ENCODE results near the gene CILP2.
A peak's percentile ranks its signal among the peaks of the same experiment; 100 is the strongest.

CILP2 gene, protein sequence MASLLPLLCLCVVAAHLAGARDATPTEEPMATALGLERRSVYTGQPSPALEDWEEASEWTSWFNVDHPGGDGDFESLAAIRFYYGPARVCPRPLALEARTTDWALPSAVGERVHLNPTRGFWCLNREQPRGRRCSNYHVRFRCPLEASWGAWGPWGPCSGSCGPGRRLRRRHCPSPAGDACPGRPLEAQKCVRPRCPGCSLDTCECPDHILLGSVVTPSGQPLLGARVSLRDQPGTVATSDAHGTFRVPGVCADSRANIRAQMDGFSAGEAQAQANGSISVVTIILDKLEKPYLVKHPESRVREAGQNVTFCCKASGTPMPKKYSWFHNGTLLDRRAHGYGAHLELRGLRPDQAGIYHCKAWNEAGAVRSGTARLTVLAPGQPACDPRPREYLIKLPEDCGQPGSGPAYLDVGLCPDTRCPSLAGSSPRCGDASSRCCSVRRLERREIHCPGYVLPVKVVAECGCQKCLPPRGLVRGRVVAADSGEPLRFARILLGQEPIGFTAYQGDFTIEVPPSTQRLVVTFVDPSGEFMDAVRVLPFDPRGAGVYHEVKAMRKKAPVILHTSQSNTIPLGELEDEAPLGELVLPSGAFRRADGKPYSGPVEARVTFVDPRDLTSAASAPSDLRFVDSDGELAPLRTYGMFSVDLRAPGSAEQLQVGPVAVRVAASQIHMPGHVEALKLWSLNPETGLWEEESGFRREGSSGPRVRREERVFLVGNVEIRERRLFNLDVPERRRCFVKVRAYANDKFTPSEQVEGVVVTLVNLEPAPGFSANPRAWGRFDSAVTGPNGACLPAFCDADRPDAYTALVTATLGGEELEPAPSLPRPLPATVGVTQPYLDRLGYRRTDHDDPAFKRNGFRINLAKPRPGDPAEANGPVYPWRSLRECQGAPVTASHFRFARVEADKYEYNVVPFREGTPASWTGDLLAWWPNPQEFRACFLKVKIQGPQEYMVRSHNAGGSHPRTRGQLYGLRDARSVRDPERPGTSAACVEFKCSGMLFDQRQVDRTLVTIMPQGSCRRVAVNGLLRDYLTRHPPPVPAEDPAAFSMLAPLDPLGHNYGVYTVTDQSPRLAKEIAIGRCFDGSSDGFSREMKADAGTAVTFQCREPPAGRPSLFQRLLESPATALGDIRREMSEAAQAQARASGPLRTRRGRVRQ

DNA sequence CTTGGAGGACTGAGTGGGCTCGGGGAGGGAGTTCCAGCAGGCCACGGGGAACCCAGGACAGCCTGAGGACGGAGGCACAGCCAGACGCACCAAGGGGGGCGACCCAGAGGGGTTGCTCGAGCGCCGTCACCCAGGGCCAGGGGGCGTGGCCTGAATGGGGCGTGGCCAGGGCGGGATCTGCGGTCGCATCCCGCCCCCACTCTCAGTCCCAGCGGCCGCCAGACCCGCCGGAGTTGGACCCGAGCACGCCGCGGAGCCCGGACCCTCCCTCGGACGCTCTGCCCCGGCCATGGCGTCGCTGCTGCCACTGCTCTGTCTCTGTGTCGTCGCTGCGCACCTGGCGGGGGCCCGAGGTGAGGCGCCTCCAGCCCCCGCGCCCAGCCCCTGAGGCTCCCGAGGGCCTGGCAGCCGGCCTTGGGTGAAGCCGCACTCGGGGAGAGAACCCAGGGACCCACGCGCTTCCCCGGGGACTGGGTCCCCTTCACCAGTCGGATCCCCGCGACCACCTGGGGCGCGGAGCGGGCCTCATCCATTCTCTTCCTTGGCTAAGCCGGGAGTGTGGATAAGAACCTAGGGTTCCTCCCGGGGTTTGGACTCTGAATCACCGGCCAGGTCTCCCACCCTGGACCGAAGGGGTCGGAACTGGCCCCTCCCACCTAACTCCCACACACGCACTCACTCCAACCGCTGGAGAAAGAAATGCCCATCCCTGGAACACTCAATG is at the start of gene CILP2:
TSS of gene CILP2 (plus strand) at position 205 of the 724 bp plus-strand sequence. CDS start at position 290, 85 bp downstream.
- H2AFZ ChIP-seq (ENCODE audit: low read length, unreplicated experiment) = peak within 1 kb of the TSS; percentile 38
- no peak within 1 kb of the TSS for H3K27ac ChIP-seq (ENCODE audit: low read depth, low read length)
- H3K36me3 ChIP-seq (ENCODE audit: insufficient read depth, low read length) = no peaks in the 10 kb centered on the region
- H3K79me2 ChIP-seq (ENCODE audit: control insufficient read depth, insufficient read depth, low read length, unreplicated experiment) = no peaks in the 10 kb centered on the region
- peak within 1 kb of the TSS; percentile 63; the same call in 1 of the 2 replicates for H3K4me3 ChIP-seq (ENCODE audit: low read depth, low read length)
- no peaks in the 10 kb centered on the region for H3K27me3 ChIP-seq (ENCODE audit: insufficient read depth, low read length)
- peaks cover 4% of the 10 kb centered on the region for H3K4me1 ChIP-seq (ENCODE audit: control insufficient read depth, insufficient read depth, low read length, unreplicated experiment)

DNA sequence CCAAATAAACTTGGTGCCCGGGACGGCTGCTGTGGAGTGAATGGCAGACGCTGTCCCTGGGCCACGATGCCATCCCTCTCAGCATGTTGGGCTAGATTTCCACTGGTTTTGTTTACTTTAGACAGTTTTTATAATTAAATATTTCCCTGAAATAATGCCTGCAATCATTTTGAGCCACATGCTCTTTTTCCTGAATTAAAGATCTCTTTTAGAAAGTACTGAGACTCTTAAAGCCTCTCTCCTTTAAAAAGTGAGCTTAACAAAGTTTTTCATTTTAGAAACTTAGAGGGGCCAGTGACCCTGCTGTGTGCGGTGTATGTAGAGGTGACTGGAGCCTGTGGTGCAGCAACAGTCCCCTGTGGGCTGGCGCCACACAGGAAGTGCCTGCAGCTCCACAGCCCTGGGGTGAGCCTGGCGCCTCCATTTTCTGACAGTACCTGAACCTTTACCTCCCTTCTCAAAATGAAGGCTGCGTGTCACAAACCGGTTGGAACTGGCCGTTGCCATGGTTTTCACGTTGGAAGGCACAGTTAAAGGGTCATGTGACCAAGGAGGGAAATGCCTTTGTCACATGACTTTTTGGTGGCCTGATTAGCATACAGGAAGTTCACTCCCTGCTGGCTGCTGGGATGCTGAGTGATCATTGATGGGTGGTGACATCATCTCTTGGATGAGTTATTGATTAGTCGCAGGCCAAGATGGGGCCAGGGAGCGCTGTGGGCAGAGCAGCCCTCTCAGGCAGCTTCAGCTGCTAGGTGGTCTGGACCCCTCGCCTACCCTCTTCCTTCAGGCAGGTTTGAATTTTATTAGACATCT is 49.0 kb upstream of the CILP2 start:
- Histone ChIP-seq H3K4me1 (ENCODE audit: control insufficient read depth, insufficient read depth, low read length, unreplicated experiment) (peaks cover 35% of the 10 kb centered on the region), H3K4me3 (ENCODE audit: low read depth, low read length) (no peak overlapping the region), H3K27ac (ENCODE audit: low read depth, low read length) (peak overlapping the region; percentile 96), H3K79me2 (ENCODE audit: control insufficient read depth, insufficient read depth, low read length, unreplicated experiment) (peaks cover 24% of the 10 kb centered on the region), H3K36me3 (ENCODE audit: insufficient read depth, low read length) (no peaks in the 10 kb centered on the region), H3K27me3 (ENCODE audit: insufficient read depth, low read length) (no peaks in the 10 kb centered on the region), H2AFZ (ENCODE audit: low read length, unreplicated experiment) (peak overlapping the region; percentile 39)

DNA sequence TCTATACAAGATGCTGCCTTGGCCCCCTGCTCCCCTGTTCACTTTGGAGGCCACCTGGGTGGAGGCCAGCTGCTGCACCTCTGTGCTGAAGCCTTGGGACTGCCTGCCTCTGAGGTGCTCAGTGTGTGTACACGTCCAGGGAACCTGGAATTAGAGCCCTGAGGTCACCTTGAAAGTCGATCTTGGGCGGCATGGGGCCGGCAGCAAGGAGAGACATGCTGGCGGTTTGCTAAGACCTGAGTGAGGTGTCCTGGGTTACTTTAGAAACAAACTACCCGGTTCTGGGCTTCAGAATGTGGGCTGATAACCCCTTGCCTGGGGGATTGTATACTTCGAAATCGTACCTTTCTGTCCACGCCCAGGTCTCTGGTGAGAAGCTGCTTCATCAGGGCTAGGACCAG is 48.3 kb upstream of the CILP2 start:
- Histone ChIP-seq H3K27me3 (ENCODE audit: insufficient read depth, low read length) (no peaks in the 10 kb centered on the region), H3K36me3 (ENCODE audit: insufficient read depth, low read length) (no peaks in the 10 kb centered on the region), H3K79me2 (ENCODE audit: control insufficient read depth, insufficient read depth, low read length, unreplicated experiment) (peaks cover 23% of the 10 kb centered on the region), H2AFZ (ENCODE audit: low read length, unreplicated experiment) (no peak overlapping the region), H3K4me3 (ENCODE audit: low read depth, low read length) (no peak overlapping the region; the same call in 1 of the 2 replicates), H3K4me1 (ENCODE audit: control insufficient read depth, insufficient read depth, low read length, unreplicated experiment) (peaks cover 33% of the 10 kb centered on the region), H3K27ac (ENCODE audit: low read depth, low read length) (peak overlapping the region; percentile 96)

DNA sequence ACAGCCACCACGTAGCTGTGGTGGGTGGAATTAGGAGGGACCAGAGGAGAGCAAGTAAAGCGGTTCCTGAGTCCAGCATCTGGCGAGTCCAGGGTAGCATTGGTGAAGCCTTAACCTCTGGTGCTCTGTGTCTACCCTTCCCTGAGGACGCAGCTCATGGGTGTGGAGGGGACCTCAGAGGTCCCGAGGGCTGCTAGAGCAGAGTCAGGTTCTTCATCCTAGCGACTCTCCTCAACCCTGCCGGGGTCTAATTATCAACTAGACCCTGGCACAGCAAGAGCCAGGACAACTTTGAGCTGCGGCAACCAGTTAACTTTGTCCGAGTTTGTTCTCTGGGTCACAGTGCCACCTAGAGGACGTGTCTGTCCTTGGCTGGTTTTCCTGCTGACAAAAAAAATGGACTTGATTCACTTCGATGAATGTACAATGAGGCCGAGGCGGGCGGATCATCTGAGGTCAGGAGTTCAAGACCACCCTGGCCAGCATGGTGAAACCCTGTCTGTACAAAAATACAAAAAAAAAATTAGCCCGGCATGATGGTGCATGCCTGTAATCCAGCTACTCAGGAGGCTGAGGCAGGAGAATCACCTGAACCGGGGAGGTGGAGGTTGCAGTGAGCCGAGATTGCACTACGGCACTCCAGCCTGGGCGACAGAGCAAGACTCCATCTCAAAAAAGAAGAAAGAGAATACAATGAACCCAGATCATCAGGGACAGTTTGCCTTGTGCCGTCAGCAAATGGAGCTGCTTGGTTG is 47.7 kb upstream of the CILP2 start:
- H3K4me1 ChIP-seq (ENCODE audit: control insufficient read depth, insufficient read depth, low read length, unreplicated experiment) = peaks cover 27% of the 10 kb centered on the region
- H3K27me3 ChIP-seq (ENCODE audit: insufficient read depth, low read length) = no peaks in the 10 kb centered on the region
- H2AFZ ChIP-seq (ENCODE audit: low read length, unreplicated experiment) = no peak overlapping the region
- peak overlapping the region; percentile 96 for H3K27ac ChIP-seq (ENCODE audit: low read depth, low read length)
- peaks cover 20% of the 10 kb centered on the region for H3K79me2 ChIP-seq (ENCODE audit: control insufficient read depth, insufficient read depth, low read length, unreplicated experiment)
- H3K36me3 ChIP-seq (ENCODE audit: insufficient read depth, low read length) = no peaks in the 10 kb centered on the region
- H3K4me3 ChIP-seq (ENCODE audit: low read depth, low read length) = no peak overlapping the region; the same call in 1 of the 2 replicates

DNA sequence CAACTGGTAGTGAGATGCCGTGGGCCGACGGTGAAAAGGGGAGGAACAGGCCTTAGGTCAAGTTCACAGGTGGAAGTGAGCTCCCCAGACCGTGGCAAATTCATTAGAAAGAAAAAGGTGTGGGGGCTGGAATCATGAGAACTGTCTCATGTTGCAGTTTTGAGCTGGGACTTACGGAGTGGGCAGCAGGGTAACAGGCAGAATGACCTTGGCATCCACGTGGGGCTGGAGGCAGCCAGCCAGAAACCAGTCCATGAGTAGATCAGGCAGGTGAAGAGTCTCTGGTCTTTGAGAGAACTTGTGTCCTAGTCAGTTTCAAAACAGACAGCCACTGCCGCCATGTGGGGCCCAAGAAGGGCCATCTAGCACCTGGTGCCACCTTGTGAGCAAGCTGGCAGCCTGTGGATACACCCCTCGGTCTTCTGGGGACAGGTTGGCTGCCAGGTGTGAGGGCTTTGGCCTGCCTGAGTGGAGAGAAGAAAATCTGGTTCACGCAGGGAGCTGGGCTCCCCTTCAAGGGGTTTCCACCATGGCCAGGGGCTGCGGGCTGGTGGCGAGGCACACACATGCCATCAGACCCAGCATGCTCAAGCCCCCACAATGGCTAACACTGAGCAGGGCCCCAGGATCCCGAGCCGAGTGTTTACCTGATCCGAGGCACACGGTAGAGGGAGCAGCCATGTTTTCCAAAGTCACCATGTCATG is 46.6 kb upstream of the CILP2 start:
- H3K36me3 ChIP-seq (ENCODE audit: insufficient read depth, low read length) = no peaks in the 10 kb centered on the region
- peaks cover 23% of the 10 kb centered on the region for H3K4me1 ChIP-seq (ENCODE audit: control insufficient read depth, insufficient read depth, low read length, unreplicated experiment)
- H3K27me3 ChIP-seq (ENCODE audit: insufficient read depth, low read length) = no peaks in the 10 kb centered on the region
- peaks cover 19% of the 10 kb centered on the region for H3K79me2 ChIP-seq (ENCODE audit: control insufficient read depth, insufficient read depth, low read length, unreplicated experiment)
- H3K27ac ChIP-seq (ENCODE audit: low read depth, low read length) = no peak overlapping the region
- H3K4me3 ChIP-seq (ENCODE audit: low read depth, low read length) = no peak overlapping the region
- no peak overlapping the region for H2AFZ ChIP-seq (ENCODE audit: low read length, unreplicated experiment)

DNA sequence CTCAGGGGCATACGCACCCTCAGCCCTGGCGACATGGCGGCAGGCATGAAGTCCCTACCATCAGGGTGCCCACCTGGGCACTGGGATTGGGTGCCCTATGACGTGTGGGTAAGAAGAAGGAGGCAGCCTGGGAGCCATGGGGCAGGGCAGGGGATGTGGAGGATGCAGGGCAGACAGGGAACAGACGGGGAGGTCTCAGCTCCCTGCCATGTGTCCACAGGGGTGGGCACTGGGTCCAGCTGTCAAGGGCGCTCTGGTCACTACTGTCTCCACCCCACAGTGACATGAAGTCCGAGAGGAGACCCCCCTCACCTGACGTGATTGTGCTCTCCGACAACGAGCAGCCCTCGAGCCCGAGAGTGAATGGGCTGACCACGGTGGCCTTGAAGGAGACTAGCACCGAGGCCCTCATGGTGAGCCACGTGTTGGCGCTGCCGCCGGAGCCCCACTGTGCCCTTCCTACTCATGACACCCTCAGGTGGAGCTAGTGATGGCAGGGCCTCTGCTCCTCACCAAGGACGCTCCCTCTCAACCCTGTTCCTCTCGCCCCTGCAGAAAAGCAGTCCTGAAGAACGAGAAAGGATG is 45.9 kb upstream of the CILP2 start:
- no peak overlapping the region for H3K4me3 ChIP-seq (ENCODE audit: low read depth, low read length)

DNA sequence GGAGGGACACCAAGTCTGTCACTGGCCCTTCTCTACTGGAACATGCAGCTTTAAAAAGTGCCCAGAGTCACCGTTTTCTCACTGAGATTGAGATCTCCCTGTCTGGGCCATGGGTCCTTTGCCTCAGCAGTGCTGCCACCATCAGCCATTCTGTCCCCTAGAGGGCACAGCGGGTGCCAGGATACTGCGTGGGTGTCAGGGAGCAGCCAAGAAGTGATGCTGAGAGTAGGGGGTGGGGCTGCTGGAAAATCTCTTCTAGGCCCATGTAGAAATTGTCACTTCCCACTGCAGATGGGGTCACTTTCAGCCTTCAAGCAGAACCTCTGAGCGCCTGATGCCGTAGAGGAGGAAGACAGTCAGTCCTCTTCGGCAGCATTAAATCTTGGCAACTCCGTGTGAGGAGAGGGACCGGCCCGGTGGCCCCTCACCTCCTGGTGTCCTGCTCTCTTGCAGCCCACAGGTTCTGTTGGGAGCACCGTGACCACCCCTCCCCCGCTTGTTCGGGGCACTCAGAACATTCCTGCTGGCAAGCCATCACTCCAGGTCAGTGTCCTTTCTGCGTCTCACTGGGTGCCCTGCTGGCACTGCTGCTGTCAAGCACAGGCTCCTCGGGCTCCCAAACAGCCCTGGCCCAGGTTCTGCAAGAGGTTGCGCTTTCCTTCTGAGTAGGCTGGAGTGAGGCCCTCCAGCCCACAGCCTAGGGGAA is 44.1 kb upstream of the CILP2 start:
- peaks cover 8% of the 10 kb centered on the region for H3K79me2 ChIP-seq (ENCODE audit: control insufficient read depth, insufficient read depth, low read length, unreplicated experiment)
- H3K27me3 ChIP-seq (ENCODE audit: insufficient read depth, low read length) = no peaks in the 10 kb centered on the region
- H3K36me3 ChIP-seq (ENCODE audit: insufficient read depth, low read length) = no peaks in the 10 kb centered on the region
- H3K4me1 ChIP-seq (ENCODE audit: control insufficient read depth, insufficient read depth, low read length, unreplicated experiment) = peaks cover 11% of the 10 kb centered on the region
- no peak overlapping the region for H2AFZ ChIP-seq (ENCODE audit: low read length, unreplicated experiment)
- no peak overlapping the region for H3K27ac ChIP-seq (ENCODE audit: low read depth, low read length)
- H3K4me3 ChIP-seq (ENCODE audit: low read depth, low read length) = no peak overlapping the region

More for the DNA sequence above, 45.9 kb upstream of the CILP2 start:
- H3K4me1 ChIP-seq (ENCODE audit: control insufficient read depth, insufficient read depth, low read length, unreplicated experiment) = peaks cover 23% of the 10 kb centered on the region
- no peak overlapping the region for H3K27ac ChIP-seq (ENCODE audit: low read depth, low read length)
- H2AFZ ChIP-seq (ENCODE audit: low read length, unreplicated experiment) = no peak overlapping the region
- H3K27me3 ChIP-seq (ENCODE audit: insufficient read depth, low read length) = no peaks in the 10 kb centered on the region
- no peaks in the 10 kb centered on the region for H3K36me3 ChIP-seq (ENCODE audit: insufficient read depth, low read length)
- H3K79me2 ChIP-seq (ENCODE audit: control insufficient read depth, insufficient read depth, low read length, unreplicated experiment) = peaks cover 14% of the 10 kb centered on the region
